ENCODE results near the gene YJU2. TPM values are rescaled to one million over a fixed set of nuclear protein-coding genes. Genes with fewer than 3 reads are reported as not detected.
A peak's percentile ranks its signal among the peaks of the same experiment; 100 is the strongest.

Gene YJU2
- total and polyA plus RNA-seq, 12 donors: 14.0 to 81.2 (median 24.3) TPM

DNA sequence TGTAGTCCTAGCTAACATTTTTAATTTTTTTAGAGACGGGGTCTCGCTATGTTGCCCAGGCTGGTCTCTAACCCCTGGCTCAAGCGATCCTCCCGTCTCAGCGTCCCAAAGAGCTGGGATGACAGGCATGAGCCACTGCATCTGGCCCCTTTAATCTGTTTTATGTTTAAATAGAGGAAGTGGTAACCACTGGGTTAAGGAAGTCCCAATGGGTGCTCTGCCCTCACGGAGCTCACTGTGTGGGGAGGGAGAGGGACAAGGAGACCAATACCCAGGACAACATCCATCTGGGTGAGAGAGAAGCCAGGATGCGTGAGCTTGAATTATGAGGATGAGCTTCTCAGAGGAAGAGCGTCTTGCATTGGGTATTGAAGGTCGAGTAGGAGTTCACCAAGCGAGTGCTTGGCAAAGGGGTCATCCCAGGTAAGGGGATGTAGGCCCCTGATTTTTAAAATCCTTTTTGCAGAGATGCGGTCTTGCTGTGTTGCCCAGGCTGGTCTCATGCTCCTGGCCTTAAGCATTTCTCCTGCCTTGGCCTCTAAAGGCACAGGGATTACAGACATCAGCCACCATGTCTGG lies 13.8 kb downstream of the YJU2 start:
- H3K36me3 ChIP-seq (replicated peaks in 1 of 2): peaks cover 0 to 82% of the 10 kb centered on the region in 2 donors
- 86 to 94% (median 91%) methylated on average over 10 to 11 of the region's 11 CpGs for WGBS, 4 donors
- H3K4me1 ChIP-seq (replicated peaks in 1 of 2): no peaks in the 10 kb centered on the region
- no peaks in the 10 kb centered on the region for H3K27me3 ChIP-seq
- no peak overlapping the region for H3K4me3 ChIP-seq
- no peak for DNase-seq
- H3K9me3 ChIP-seq (replicated peaks in 1 of 3): no peaks in the 10 kb centered on the region
- TF ChIP-seq, protein P1, sequence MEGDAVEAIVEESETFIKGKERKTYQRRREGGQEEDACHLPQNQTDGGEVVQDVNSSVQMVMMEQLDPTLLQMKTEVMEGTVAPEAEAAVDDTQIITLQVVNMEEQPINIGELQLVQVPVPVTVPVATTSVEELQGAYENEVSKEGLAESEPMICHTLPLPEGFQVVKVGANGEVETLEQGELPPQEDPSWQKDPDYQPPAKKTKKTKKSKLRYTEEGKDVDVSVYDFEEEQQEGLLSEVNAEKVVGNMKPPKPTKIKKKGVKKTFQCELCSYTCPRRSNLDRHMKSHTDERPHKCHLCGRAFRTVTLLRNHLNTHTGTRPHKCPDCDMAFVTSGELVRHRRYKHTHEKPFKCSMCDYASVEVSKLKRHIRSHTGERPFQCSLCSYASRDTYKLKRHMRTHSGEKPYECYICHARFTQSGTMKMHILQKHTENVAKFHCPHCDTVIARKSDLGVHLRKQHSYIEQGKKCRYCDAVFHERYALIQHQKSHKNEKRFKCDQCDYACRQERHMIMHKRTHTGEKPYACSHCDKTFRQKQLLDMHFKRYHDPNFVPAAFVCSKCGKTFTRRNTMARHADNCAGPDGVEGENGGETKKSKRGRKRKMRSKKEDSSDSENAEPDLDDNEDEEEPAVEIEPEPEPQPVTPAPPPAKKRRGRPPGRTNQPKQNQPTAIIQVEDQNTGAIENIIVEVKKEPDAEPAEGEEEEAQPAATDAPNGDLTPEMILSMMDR (IDR thresholded peaks at IDR 0.05): no peak
- TF ChIP-seq POLR2A (IDR thresholded peaks at IDR 0.05): no peak
- no peak overlapping the region for H3K27ac ChIP-seq
- intact Hi-C loops (cut with DNase I): loop anchor here in 1 of 2 donors (10.0 kb wide), 1 partner anchor 264 kb away; no protein-coding TSS in a partner anchor

GRCh38 chr19:4264812-4265211 lies 17.9 kb downstream of the YJU2 start:
- 80 to 85% (median 84%) methylated on average over 4 of the region's 4 CpGs for WGBS, 4 donors
- H3K36me3 ChIP-seq (replicated peaks in 1 of 2): peaks cover 0 to 75% of the 10 kb centered on the region in 2 donors
- no peak overlapping the region for H3K27ac ChIP-seq
- intact Hi-C loops (cut with DNase I): loop anchor here (5.0 to 10.0 kb wide), 2 partner anchors 87 to 260 kb away; no protein-coding TSS in a partner anchor
- no peak for DNase-seq
- H3K4me3 ChIP-seq: no peak overlapping the region
- no peaks in the 10 kb centered on the region for H3K9me3 ChIP-seq (replicated peaks in 1 of 3)
- no peaks in the 10 kb centered on the region for H3K4me1 ChIP-seq (replicated peaks in 1 of 2)
- H3K27me3 ChIP-seq: no peaks in the 10 kb centered on the region
- TF ChIP-seq, protein P1 (IDR thresholded peaks at IDR 0.05): no peak
- no peak for TF ChIP-seq POLR2A (IDR thresholded peaks at IDR 0.05)

GRCh38 chr19:4266253-4267000 lies 19.5 kb downstream of the YJU2 start:
- Histone ChIP-seq H3K27ac (no peak overlapping the region), H3K4me1 (replicated peaks in 1 of 2) (no peaks in the 10 kb centered on the region), H3K4me3 (no peak overlapping the region), H3K9me3 (replicated peaks in 1 of 3) (no peaks in the 10 kb centered on the region), H3K36me3 (replicated peaks in 1 of 2) (peaks cover 0 to 62% of the 10 kb centered on the region in 2 donors), H3K27me3 (no peaks in the 10 kb centered on the region)
- no peak for TF ChIP-seq POLR2A (IDR thresholded peaks at IDR 0.05)
- TF ChIP-seq, protein P1 (IDR thresholded peaks at IDR 0.05): no peak
- intact Hi-C loops (cut with DNase I): loop anchor here (5.0 to 10.0 kb wide), 2 partner anchors 86 to 258 kb away; no protein-coding TSS in a partner anchor
- no peak for DNase-seq
- WGBS, 4 donors: 78 to 90% (median 84%) methylated on average over 17 to 18 of the region's 18 CpGs

DNA sequence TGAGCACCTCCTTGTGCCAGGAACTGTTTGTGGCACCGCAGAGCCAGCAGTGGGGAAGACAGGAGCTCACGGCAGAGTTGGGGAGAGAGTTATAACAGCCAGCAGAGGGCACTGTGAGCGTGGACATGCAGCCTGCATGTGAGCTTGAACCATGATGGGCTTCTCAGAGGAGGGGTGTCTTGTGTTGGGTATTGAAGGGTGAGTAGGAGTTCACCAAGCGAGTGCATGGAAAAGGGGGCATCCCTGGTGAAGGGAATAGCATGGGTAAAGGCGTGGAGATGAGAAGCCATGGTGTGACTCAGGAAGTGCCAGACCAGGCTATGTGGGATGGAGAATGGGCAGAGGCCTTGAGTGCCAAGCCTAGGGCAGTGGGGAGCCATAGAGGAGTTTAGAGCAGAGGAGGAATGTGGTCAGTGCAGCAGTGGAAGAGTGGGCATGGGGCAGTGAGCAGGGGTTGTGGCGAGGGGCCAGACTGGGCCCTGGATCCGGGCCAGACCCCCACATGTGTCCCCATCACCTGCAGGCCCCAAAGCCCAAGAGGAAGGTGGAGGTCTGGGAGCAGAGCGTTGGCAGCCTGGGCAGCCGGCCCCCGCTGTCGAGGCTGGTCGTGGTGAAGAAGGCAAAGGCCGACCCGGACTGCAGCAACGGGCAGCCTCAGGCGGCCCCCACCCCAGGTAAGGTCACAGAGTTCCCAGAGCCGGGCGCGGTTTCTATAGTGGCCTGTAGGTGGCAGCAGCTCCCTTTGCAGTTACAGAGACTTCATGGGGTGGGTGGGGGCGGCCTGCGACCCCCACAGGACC lies 20.4 kb downstream of the YJU2 start:
- DNase-seq: peak in 5 of 7 donors; percentile 48 to 72 (median 52)
- Histone ChIP-seq H3K27me3 (no peaks in the 10 kb centered on the region), H3K4me1 (replicated peaks in 1 of 2) (no peaks in the 10 kb centered on the region), H3K27ac (no peak overlapping the region), H3K9me3 (replicated peaks in 1 of 3) (no peaks in the 10 kb centered on the region), H3K36me3 (replicated peaks in 1 of 2) (peaks cover 0 to 53% of the 10 kb centered on the region in 2 donors), H3K4me3 (no peak overlapping the region)
- intact Hi-C loops (cut with DNase I): loop anchor here (5.0 to 10.0 kb wide), 2 partner anchors 85 to 258 kb away; no protein-coding TSS in a partner anchor
- 34 to 45% (median 38%) methylated on average over 12 to 21 of the region's 21 CpGs for WGBS, 4 donors
- no peak for TF ChIP-seq POLR2A (IDR thresholded peaks at IDR 0.05)
- TF ChIP-seq, protein P1 (IDR thresholded peaks at IDR 0.05): peak; percentile 62 to 86 (median 76)
